ENCODE results near the gene DENND6A. TPM values are rescaled to one million over a fixed set of nuclear protein-coding genes. Genes with fewer than 3 reads are reported as not detected.

Gene DENND6A
- polyA plus RNA-seq: 1 to 10 TPM; 6.0 to 6.8 TPM

DNA sequence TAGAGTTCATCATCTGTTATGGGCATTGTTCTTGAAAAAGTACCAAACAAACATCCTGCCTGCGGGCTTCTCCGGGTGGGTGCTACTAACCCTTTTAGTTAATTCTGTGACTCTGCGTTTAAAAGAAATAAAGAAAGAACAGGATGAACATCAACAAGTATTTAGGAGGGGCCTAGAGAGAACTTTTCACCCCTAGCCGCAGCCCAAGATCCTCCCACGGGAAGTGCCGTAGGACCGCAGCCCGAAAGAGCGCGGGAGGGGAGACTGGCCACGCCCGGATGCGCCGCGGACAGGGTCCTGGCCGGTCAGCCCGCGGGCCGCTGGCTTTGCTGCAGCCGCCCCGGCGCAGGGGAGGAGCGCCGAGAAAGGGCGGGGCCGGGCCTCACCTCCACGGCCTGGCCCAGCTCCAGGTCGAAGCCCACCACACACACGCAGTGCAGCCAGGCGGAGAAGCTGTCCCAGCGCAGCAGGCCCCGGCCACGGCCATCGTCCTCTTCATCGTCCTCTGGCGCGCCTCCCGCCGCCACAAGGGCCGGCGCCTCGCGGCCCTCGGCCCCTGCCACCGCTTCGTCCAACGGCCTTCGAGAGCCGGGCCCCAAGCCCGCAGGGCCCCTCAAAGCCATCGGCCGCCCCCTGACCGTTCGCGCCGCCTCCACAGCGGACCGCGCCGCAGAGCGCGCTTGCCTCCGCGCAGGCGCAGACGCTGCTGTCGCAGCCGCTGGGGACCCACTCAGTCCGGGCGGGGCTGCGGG, at the start of gene DENND6A:
DENND6A (minus strand) TSS at position 682 of the 752 bp plus-strand sequence; CDS start at position 623, 59 bp downstream.
- Histone ChIP-seq H3K27me3 (ENCODE audit: control insufficient read depth in 1 of 2, insufficient read depth in 2 of 2, low read length in 2 of 2) (no peaks in the 10 kb centered on the region), H3K4me3 (ENCODE audit: low read depth in 1 of 2, low read length in 2 of 2) (peak within 1 kb of the TSS; percentile 90 to 95), H3K9me3 (ENCODE audit: control insufficient read depth in 2 of 2, insufficient read depth in 1 of 2, low read depth in 1 of 2, low read length in 1 of 2) (no peaks in the 10 kb centered on the region), H3K27ac (ENCODE audit: low read depth in 2 of 2, low read length in 1 of 2) (peak within 1 kb of the TSS; percentile 99 to 100), H3K4me1 (ENCODE audit: control insufficient read depth in 2 of 2, insufficient read depth in 2 of 2, low read length in 1 of 2) (no peaks in the 10 kb centered on the region), H3K36me3 (ENCODE audit: control insufficient read depth in 2 of 2, insufficient read depth in 2 of 2, low read length in 1 of 2) (no peaks in the 10 kb centered on the region)
- WGBS, 2 donors: 0% methylated on average over 64 to 71 of the region's 71 CpGs

DNA sequence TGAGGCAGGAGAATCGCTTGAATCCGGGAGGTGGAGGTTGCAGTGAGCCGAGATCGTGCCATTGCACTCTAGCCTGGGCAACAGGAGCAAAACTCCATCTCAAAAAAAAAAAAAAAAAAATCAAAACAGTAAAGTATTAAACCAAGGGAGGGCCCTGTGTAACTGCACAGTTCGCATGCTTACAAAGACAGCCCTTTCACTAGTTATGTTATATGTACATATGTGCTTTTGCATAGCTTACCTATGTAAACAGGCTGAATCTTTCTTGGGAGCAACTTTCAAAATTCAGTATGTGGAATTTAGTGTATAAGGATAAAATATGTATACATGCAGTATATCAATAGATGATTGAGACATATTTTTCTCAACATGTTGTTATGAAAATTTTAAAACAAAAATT, 47.1 kb upstream of the DENND6A start:
- no peaks in the 10 kb centered on the region for H3K36me3 ChIP-seq (ENCODE audit: control insufficient read depth in 2 of 2, insufficient read depth in 2 of 2, low read length in 1 of 2)
- no peak overlapping the region for H3K4me3 ChIP-seq (ENCODE audit: low read depth in 1 of 2, low read length in 2 of 2)
- no peak overlapping the region for H3K27ac ChIP-seq (ENCODE audit: low read depth in 2 of 2, low read length in 1 of 2)
- no peaks in the 10 kb centered on the region for H3K9me3 ChIP-seq (ENCODE audit: control insufficient read depth in 2 of 2, insufficient read depth in 1 of 2, low read depth in 1 of 2, low read length in 1 of 2)
- no peaks in the 10 kb centered on the region for H3K4me1 ChIP-seq (ENCODE audit: control insufficient read depth in 2 of 2, insufficient read depth in 2 of 2, low read length in 1 of 2)
- 89 to 90% methylated on average over 5 of the region's 5 CpGs for WGBS, 2 donors
- H3K27me3 ChIP-seq (ENCODE audit: control insufficient read depth in 1 of 2, insufficient read depth in 2 of 2, low read length in 2 of 2): no peaks in the 10 kb centered on the region

DNA sequence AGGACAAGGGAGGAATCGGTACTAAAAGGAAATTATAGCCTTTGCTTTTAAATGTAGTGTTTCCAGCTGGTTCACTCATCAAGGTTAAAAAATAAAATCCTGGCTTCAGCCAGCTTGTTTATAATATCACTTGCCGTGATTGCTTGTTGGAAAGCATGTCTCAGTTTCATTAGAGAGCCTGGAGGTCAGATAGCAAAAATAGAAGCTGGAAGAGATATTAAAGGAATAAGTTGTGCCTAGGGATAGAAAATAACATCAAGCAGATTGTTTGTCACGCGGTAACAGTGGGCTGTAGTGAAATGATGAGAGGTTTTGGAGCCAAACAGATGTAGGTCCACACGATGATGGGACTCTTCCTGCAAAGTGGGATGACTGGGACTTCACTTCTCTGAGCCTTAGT, 45.5 kb upstream of the DENND6A start:
- no peak overlapping the region for H3K4me3 ChIP-seq (ENCODE audit: low read depth in 1 of 2, low read length in 2 of 2)
- no peaks in the 10 kb centered on the region for H3K9me3 ChIP-seq (ENCODE audit: control insufficient read depth in 2 of 2, insufficient read depth in 1 of 2, low read depth in 1 of 2, low read length in 1 of 2)
- no peaks in the 10 kb centered on the region for H3K27me3 ChIP-seq (ENCODE audit: control insufficient read depth in 1 of 2, insufficient read depth in 2 of 2, low read length in 2 of 2)
- no peaks in the 10 kb centered on the region for H3K4me1 ChIP-seq (ENCODE audit: control insufficient read depth in 2 of 2, insufficient read depth in 2 of 2, low read length in 1 of 2)
- H3K27ac ChIP-seq (ENCODE audit: low read depth in 2 of 2, low read length in 1 of 2): no peak overlapping the region
- 61 to 71% methylated on average over 5 of the region's 5 CpGs for WGBS, 2 donors
- H3K36me3 ChIP-seq (ENCODE audit: control insufficient read depth in 2 of 2, insufficient read depth in 2 of 2, low read length in 1 of 2): no peaks in the 10 kb centered on the region

DNA sequence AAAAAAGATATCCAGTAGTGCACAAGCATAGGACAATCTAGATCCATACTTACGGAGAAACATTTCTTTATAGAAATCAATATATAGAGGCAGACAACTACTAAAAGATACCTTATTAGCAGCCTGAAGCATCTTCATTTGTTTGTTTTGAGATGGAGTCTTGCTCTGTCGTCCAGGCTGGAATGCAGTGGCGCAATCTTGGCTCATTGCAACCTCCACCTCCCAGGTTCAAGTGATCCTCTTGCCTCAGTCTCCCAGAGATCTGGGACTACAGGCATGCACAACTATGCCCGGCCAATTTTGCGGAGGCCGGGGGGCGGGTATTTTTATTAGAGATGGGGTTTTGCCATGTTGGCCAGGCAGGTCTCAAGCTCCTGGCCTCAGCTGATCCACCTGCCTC, 45.0 kb upstream of the DENND6A start:
- Histone ChIP-seq H3K27ac (ENCODE audit: low read depth in 2 of 2, low read length in 1 of 2) (no peak overlapping the region), H3K9me3 (ENCODE audit: control insufficient read depth in 2 of 2, insufficient read depth in 1 of 2, low read depth in 1 of 2, low read length in 1 of 2) (no peaks in the 10 kb centered on the region), H3K27me3 (ENCODE audit: control insufficient read depth in 1 of 2, insufficient read depth in 2 of 2, low read length in 2 of 2) (no peaks in the 10 kb centered on the region), H3K4me1 (ENCODE audit: control insufficient read depth in 2 of 2, insufficient read depth in 2 of 2, low read length in 1 of 2) (no peaks in the 10 kb centered on the region), H3K4me3 (ENCODE audit: low read depth in 1 of 2, low read length in 2 of 2) (no peak overlapping the region), H3K36me3 (ENCODE audit: control insufficient read depth in 2 of 2, insufficient read depth in 2 of 2, low read length in 1 of 2) (no peaks in the 10 kb centered on the region)
- 79 to 88% methylated on average over 7 of the region's 7 CpGs for WGBS, 2 donors

DNA sequence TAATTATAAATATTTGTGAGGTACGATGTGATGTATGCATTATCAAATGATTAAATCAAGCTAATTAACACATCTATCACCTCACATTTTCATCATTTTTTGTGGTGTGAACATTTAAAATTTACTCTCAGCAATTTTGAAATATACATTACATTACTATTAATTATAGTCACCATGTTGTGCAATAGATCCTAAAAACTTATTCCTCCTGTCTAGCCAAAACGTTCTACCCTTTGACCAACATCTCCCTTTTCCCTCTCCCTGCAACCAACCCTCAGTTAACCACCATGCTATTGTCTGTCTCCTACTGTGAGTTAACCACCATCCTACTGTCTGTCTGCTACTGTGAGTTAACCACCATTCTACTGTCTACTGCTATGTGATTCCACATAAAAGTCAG, 42.5 kb upstream of the DENND6A start:
- Histone ChIP-seq H3K4me3 (ENCODE audit: low read depth in 1 of 2, low read length in 2 of 2) (no peak overlapping the region), H3K27me3 (ENCODE audit: control insufficient read depth in 1 of 2, insufficient read depth in 2 of 2, low read length in 2 of 2) (no peaks in the 10 kb centered on the region), H3K4me1 (ENCODE audit: control insufficient read depth in 2 of 2, insufficient read depth in 2 of 2, low read length in 1 of 2) (no peaks in the 10 kb centered on the region), H3K36me3 (ENCODE audit: control insufficient read depth in 2 of 2, insufficient read depth in 2 of 2, low read length in 1 of 2) (no peaks in the 10 kb centered on the region), H3K27ac (ENCODE audit: low read depth in 2 of 2, low read length in 1 of 2) (no peak overlapping the region), H3K9me3 (ENCODE audit: control insufficient read depth in 2 of 2, insufficient read depth in 1 of 2, low read depth in 1 of 2, low read length in 1 of 2) (no peaks in the 10 kb centered on the region)
- 75 to 77% methylated on average over 2 of the region's 2 CpGs for WGBS, 2 donors

DNA sequence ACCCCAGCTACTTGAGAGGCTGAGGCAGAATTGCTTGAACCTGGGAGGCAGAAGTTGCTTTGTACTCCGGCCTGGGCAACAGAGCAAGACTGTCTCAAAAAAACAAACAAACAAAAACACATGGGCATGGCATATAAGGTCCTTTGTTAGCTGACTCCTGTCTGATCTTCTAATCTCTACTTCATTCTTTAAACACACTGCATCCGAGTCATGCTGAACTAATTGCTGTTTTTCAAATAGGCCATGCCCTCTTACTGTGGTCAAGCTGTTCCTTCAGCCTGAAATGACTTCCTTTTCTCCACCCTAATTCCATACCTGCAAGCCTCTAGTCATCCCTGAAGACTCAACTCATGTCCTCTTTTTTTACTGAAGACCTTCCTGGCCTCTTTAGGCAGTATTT, 40.9 kb upstream of the DENND6A start:
- Histone ChIP-seq H3K27me3 (ENCODE audit: control insufficient read depth in 1 of 2, insufficient read depth in 2 of 2, low read length in 2 of 2) (no peaks in the 10 kb centered on the region), H3K4me1 (ENCODE audit: control insufficient read depth in 2 of 2, insufficient read depth in 2 of 2, low read length in 1 of 2) (no peaks in the 10 kb centered on the region), H3K9me3 (ENCODE audit: control insufficient read depth in 2 of 2, insufficient read depth in 1 of 2, low read depth in 1 of 2, low read length in 1 of 2) (no peaks in the 10 kb centered on the region), H3K36me3 (ENCODE audit: control insufficient read depth in 2 of 2, insufficient read depth in 2 of 2, low read length in 1 of 2) (no peaks in the 10 kb centered on the region), H3K4me3 (ENCODE audit: low read depth in 1 of 2, low read length in 2 of 2) (no peak overlapping the region), H3K27ac (ENCODE audit: low read depth in 2 of 2, low read length in 1 of 2) (no peak overlapping the region)
- 71 to 83% methylated on average over 2 of the region's 2 CpGs for WGBS, 2 donors

DNA sequence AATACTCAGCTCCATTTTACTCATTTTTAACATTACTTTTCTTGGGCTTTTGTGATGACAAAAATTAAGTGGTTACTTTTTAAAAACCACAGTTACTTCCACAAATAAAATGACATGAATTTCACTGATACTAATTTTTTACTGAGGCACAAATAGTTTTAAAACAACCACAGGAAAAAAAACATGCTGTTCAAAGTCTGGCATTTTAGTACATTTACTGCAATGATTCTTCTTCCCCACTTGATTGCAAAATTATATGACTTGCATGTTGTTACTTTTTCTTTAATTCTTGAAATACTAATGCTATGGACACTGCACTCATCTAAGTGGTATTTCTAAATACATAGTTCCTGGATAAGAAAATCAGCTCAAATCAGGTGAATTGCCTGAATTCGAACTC, 38.4 kb upstream of the DENND6A start:
- no peaks in the 10 kb centered on the region for H3K27me3 ChIP-seq (ENCODE audit: control insufficient read depth in 1 of 2, insufficient read depth in 2 of 2, low read length in 2 of 2)
- no peaks in the 10 kb centered on the region for H3K36me3 ChIP-seq (ENCODE audit: control insufficient read depth in 2 of 2, insufficient read depth in 2 of 2, low read length in 1 of 2)
- no peak overlapping the region for H3K27ac ChIP-seq (ENCODE audit: low read depth in 2 of 2, low read length in 1 of 2)
- H3K4me3 ChIP-seq (ENCODE audit: low read depth in 1 of 2, low read length in 2 of 2): no peak overlapping the region
- WGBS, 2 donors: 84 to 87% methylated on average over 1 of the region's 1 CpG
- no peaks in the 10 kb centered on the region for H3K9me3 ChIP-seq (ENCODE audit: control insufficient read depth in 2 of 2, insufficient read depth in 1 of 2, low read depth in 1 of 2, low read length in 1 of 2)
- H3K4me1 ChIP-seq (ENCODE audit: control insufficient read depth in 2 of 2, insufficient read depth in 2 of 2, low read length in 1 of 2): no peaks in the 10 kb centered on the region

GRCh38 chr3:57730682-57731081, 37.8 kb upstream of the DENND6A start:
- Histone ChIP-seq H3K9me3 (ENCODE audit: control insufficient read depth in 2 of 2, insufficient read depth in 1 of 2, low read depth in 1 of 2, low read length in 1 of 2) (no peaks in the 10 kb centered on the region), H3K4me3 (ENCODE audit: low read depth in 1 of 2, low read length in 2 of 2) (no peak overlapping the region), H3K27ac (ENCODE audit: low read depth in 2 of 2, low read length in 1 of 2) (no peak overlapping the region), H3K4me1 (ENCODE audit: control insufficient read depth in 2 of 2, insufficient read depth in 2 of 2, low read length in 1 of 2) (no peaks in the 10 kb centered on the region), H3K27me3 (ENCODE audit: control insufficient read depth in 1 of 2, insufficient read depth in 2 of 2, low read length in 2 of 2) (no peaks in the 10 kb centered on the region), H3K36me3 (ENCODE audit: control insufficient read depth in 2 of 2, insufficient read depth in 2 of 2, low read length in 1 of 2) (no peaks in the 10 kb centered on the region)
- WGBS, 2 donors: 81 to 82% methylated on average over 3 of the region's 3 CpGs

GRCh38 chr3:57729334-57730045, 36.6 kb upstream of the DENND6A start:
- H3K36me3 ChIP-seq (ENCODE audit: control insufficient read depth in 2 of 2, insufficient read depth in 2 of 2, low read length in 1 of 2): no peaks in the 10 kb centered on the region
- no peaks in the 10 kb centered on the region for H3K9me3 ChIP-seq (ENCODE audit: control insufficient read depth in 2 of 2, insufficient read depth in 1 of 2, low read depth in 1 of 2, low read length in 1 of 2)
- WGBS, 2 donors: 84 to 91% methylated on average over 11 of the region's 11 CpGs

DNA sequence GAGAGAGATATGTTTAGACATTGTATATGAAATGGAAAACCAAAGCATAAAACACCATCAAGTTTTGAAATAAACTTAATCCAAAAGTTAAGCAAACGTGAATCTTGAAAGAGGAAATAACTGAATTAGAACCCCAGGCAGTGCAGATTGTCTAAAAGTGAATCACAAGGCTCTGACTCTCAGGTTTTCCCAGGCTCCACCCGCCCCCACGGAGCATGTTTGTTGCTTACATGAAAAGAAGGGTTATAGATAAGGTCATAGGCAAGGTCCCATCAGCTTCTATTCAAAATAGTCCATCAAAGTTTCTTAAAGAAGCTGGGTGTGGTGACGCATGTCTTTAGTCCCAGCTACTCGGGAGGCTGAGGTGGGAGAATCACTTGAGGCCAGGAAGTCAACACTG, 34.2 kb upstream of the DENND6A start:
- no peaks in the 10 kb centered on the region for H3K27me3 ChIP-seq (ENCODE audit: control insufficient read depth in 1 of 2, insufficient read depth in 2 of 2, low read length in 2 of 2)
- no peaks in the 10 kb centered on the region for H3K9me3 ChIP-seq (ENCODE audit: control insufficient read depth in 2 of 2, insufficient read depth in 1 of 2, low read depth in 1 of 2, low read length in 1 of 2)
- H3K27ac ChIP-seq (ENCODE audit: low read depth in 2 of 2, low read length in 1 of 2): no peak overlapping the region
- WGBS, 2 donors: 66 to 68% methylated on average over 5 of the region's 5 CpGs
- H3K36me3 ChIP-seq (ENCODE audit: control insufficient read depth in 2 of 2, insufficient read depth in 2 of 2, low read length in 1 of 2): no peaks in the 10 kb centered on the region
- no peak overlapping the region for H3K4me3 ChIP-seq (ENCODE audit: low read depth in 1 of 2, low read length in 2 of 2)
- no peaks in the 10 kb centered on the region for H3K4me1 ChIP-seq (ENCODE audit: control insufficient read depth in 2 of 2, insufficient read depth in 2 of 2, low read length in 1 of 2)

More at GRCh38 chr3:57729334-57730045, 36.6 kb upstream of the DENND6A start:
- Histone ChIP-seq H3K4me1 (ENCODE audit: control insufficient read depth in 2 of 2, insufficient read depth in 2 of 2, low read length in 1 of 2) (no peaks in the 10 kb centered on the region), H3K4me3 (ENCODE audit: low read depth in 1 of 2, low read length in 2 of 2) (no peak overlapping the region), H3K27ac (ENCODE audit: low read depth in 2 of 2, low read length in 1 of 2) (no peak overlapping the region), H3K27me3 (ENCODE audit: control insufficient read depth in 1 of 2, insufficient read depth in 2 of 2, low read length in 2 of 2) (no peaks in the 10 kb centered on the region)
